ENCODE data around the gene HECTD1. TPM values are rescaled to one million over a fixed set of nuclear protein-coding genes. Genes with fewer than 3 reads are reported as not detected.
"Not testable (repeated sequence)": the region's sequence is repeated elsewhere in the genome, so short reads cannot be mapped to it uniquely, and the experiment has no call there.

Gene HECTD1
- total RNA-seq, 1 donor from 2014 or later = 137 TPM

GRCh38 chr14:31241450-31242114, 34.0 kb upstream of the HECTD1 start:
- TF ChIP-seq CTCF (IDR thresholded peaks at IDR 0.05; ENCODE audit: borderline replicate concordance) = no peak
- Histone ChIP-seq H3K4me1 (peaks cover 11% of the 10 kb centered on the region), H3K4me3 (peak overlapping the region; percentile 35), H3K27me3 (ENCODE audit: low read depth) (no peaks in the 10 kb centered on the region), H3K36me3 (no peaks in the 10 kb centered on the region), H3K9me3 (replicated peaks) (no peaks in the 10 kb centered on the region), H3K27ac (replicated peaks) (peak overlapping the region; percentile 21)
- DNase-seq = no peak
- intact Hi-C loops (cut with micrococcal nuclease) = no loop called here

- H3K4me1 ChIP-seq = peaks cover 11% of the 10 kb centered on the region
- H3K27ac ChIP-seq (replicated peaks) = no peak overlapping the region
- no peaks in the 10 kb centered on the region for H3K27me3 ChIP-seq (ENCODE audit: low read depth)
- H3K4me3 ChIP-seq = no peak overlapping the region
- no peaks in the 10 kb centered on the region for H3K36me3 ChIP-seq
- no peak for DNase-seq
- no peak for TF ChIP-seq CTCF (IDR thresholded peaks at IDR 0.05; ENCODE audit: borderline replicate concordance)
- intact Hi-C loops (cut with micrococcal nuclease) = no loop called here
- H3K9me3 ChIP-seq (replicated peaks) = no peaks in the 10 kb centered on the region
Measured at GRCh38 chr14:31239741-31240140, 32.1 kb upstream of the HECTD1 start.

GRCh38 chr14:31235462-31235861, 27.9 kb upstream of the HECTD1 start:
- Histone ChIP-seq H3K27me3 (ENCODE audit: low read depth) (no peaks in the 10 kb centered on the region), H3K9me3 (replicated peaks) (no peaks in the 10 kb centered on the region), H3K4me3 (no peak overlapping the region), H3K27ac (replicated peaks) (no peak overlapping the region), H3K36me3 (no peaks in the 10 kb centered on the region), H3K4me1 (no peaks in the 10 kb centered on the region)
- intact Hi-C loops (cut with micrococcal nuclease) = no loop called here
- TF ChIP-seq CTCF (IDR thresholded peaks at IDR 0.05; ENCODE audit: borderline replicate concordance) = no peak
- DNase-seq = no peak

GRCh38 chr14:31232081-31232480, 24.5 kb upstream of the HECTD1 start:
- no peaks in the 10 kb centered on the region for H3K36me3 ChIP-seq
- no peak overlapping the region for H3K27ac ChIP-seq (replicated peaks)
- no peak for TF ChIP-seq CTCF (IDR thresholded peaks at IDR 0.05; ENCODE audit: borderline replicate concordance)
- H3K4me1 ChIP-seq = peaks cover 18% of the 10 kb centered on the region
- no peaks in the 10 kb centered on the region for H3K27me3 ChIP-seq (ENCODE audit: low read depth)
- H3K4me3 ChIP-seq = no peak overlapping the region
- DNase-seq = no peak
- intact Hi-C loops (cut with micrococcal nuclease) = no loop called here
- no peaks in the 10 kb centered on the region for H3K9me3 ChIP-seq (replicated peaks)

GRCh38 chr14:31231272-31231671, 23.7 kb upstream of the HECTD1 start:
- H3K4me3 ChIP-seq; H3K27me3 ChIP-seq (ENCODE audit: low read depth); H3K36me3 ChIP-seq; H3K9me3 ChIP-seq (replicated peaks); intact Hi-C loops (cut with micrococcal nuclease); DNase-seq: not testable (repeated sequence)
- Histone ChIP-seq H3K27ac (replicated peaks) (peak overlapping the region; percentile 81), H3K4me1 (peaks cover 18% of the 10 kb centered on the region)

GRCh38 chr14:31230573-31230958, 23.0 kb upstream of the HECTD1 start:
- Histone ChIP-seq H3K36me3 (no peaks in the 10 kb centered on the region), H3K27me3 (ENCODE audit: low read depth) (no peaks in the 10 kb centered on the region), H3K4me1 (peaks cover 18% of the 10 kb centered on the region), H3K9me3 (replicated peaks) (no peaks in the 10 kb centered on the region), H3K27ac (replicated peaks) (peak overlapping the region; percentile 81), H3K4me3 (no peak overlapping the region)
- TF ChIP-seq CTCF (IDR thresholded peaks at IDR 0.05; ENCODE audit: borderline replicate concordance) = no peak
- intact Hi-C loops (cut with micrococcal nuclease) = no loop called here
- DNase-seq = no peak
